ENCODE results near the gene CHST1. TPM values are rescaled to one million over a fixed set of nuclear protein-coding genes. Genes with fewer than 3 reads are reported as not detected.

CHST1 gene
- total and polyA plus RNA-seq, 2 donors (not counting 3 experiments of a cell fraction or from before 2014, with no cell fraction given): 12.6 to 40.5 TPM

- intact Hi-C loops (cut with micrococcal nuclease): no loop called here
- Histone ChIP-seq H3K4me1 (ENCODE audit: control insufficient read depth, extremely low read depth, insufficient read depth, low read length) (no peaks in the 10 kb centered on the region), H2AFZ (ENCODE audit: low read depth, low read length) (no peak overlapping the region), H3K4me3 (replicated peaks in 1 of 3; ENCODE audit: insufficient read depth in 1 of 3, low read depth in 1 of 3, low read length in 3 of 3) (no peak overlapping the region), H3K9ac (replicated peaks; ENCODE audit: extremely low read depth, insufficient read depth, low read length) (no peak overlapping the region), H3K9me1 (replicated peaks; ENCODE audit: control insufficient read depth, extremely low read depth, insufficient read depth, low read length) (no peaks in the 10 kb centered on the region), H4K20me1 (replicated peaks; ENCODE audit: control insufficient read depth, extremely low read depth, insufficient read depth, low read length) (no peaks in the 10 kb centered on the region), H3K36me3 (ENCODE audit: control insufficient read depth in 2 of 2, extremely low read depth in 1 of 2, insufficient read depth in 2 of 2, low read length in 2 of 2) (no peaks in the 10 kb centered on the region), H3K9me3 (replicated peaks; ENCODE audit: control insufficient read depth, insufficient read depth, low read length) (no peaks in the 10 kb centered on the region), H3K27ac (ENCODE audit: insufficient read depth, low read depth, low read length) (no peak overlapping the region), H3K27me3 (ENCODE audit: control insufficient read depth in 2 of 2, insufficient read depth in 2 of 2, low read length in 2 of 2) (peaks cover 0 to 10% of the 10 kb centered on the region in 2 experiments), H3K79me2 (ENCODE audit: control insufficient read depth, insufficient read depth, low read length) (no peaks in the 10 kb centered on the region), H3K4me2 (ENCODE audit: insufficient read depth, low read length) (no peak overlapping the region)
- no peak for TF ChIP-seq GATA2 (IDR thresholded peaks at IDR 0.05; ENCODE audit: insufficient read depth, insufficient read length, low read depth, low read length)
- dilution Hi-C loops (cut with MboI; ENCODE audit: extremely low pct_ligation_motif_present, low sequenced_read_pairs): no loop called here
- BruUV-seq (replicated peaks): no TSS peak
- DNase-seq (ENCODE audit: low read depth, low spot score): no peak
- ChIA-PET CTCF (no interaction called here), POLR2A (no interaction called here)
- no peak for FAIRE-seq
Observed at GRCh38 chr11:45605051-45605450, 60.4 kb downstream of the CHST1 start.

- ChIA-PET POLR2A (interaction anchor here (1.0 kb wide), 1 partner anchor 202 kb away, joined by 3 read pairs; no protein-coding TSS in a partner anchor), CTCF (interaction anchor here (0.7 to 0.8 kb wide), 2 partner anchors 23 to 167 kb away, joined by 3 read pairs; no protein-coding TSS in a partner anchor)
- intact Hi-C loops (cut with micrococcal nuclease): loop anchor here (1.0 kb wide), 1 partner anchor 14 kb away; no protein-coding TSS in a partner anchor
- no peaks in the 10 kb centered on the region for H3K9me1 ChIP-seq (replicated peaks; ENCODE audit: control insufficient read depth, extremely low read depth, insufficient read depth, low read length)
- H3K4me1 ChIP-seq (ENCODE audit: control insufficient read depth, extremely low read depth, insufficient read depth, low read length): no peaks in the 10 kb centered on the region
- TF ChIP-seq CTCF (IDR thresholded peaks at IDR 0.05; ENCODE audit: extremely low read depth in 1 of 2, insufficient read depth in 1 of 2, low read depth in 1 of 2, low read length in 2 of 2) (no peak), GATA2 (IDR thresholded peaks at IDR 0.05; ENCODE audit: insufficient read depth, insufficient read length, low read depth, low read length) (no peak)
- H2AFZ ChIP-seq (ENCODE audit: low read depth, low read length): no peak overlapping the region
- dilution Hi-C loops (cut with MboI; ENCODE audit: extremely low pct_ligation_motif_present, low sequenced_read_pairs): no loop called here
- H3K4me2 ChIP-seq (ENCODE audit: insufficient read depth, low read length): no peak overlapping the region
- H3K36me3 ChIP-seq (ENCODE audit: control insufficient read depth in 2 of 2, extremely low read depth in 1 of 2, insufficient read depth in 2 of 2, low read length in 2 of 2): no peaks in the 10 kb centered on the region
- H3K9me3 ChIP-seq (replicated peaks; ENCODE audit: control insufficient read depth, insufficient read depth, low read length): no peaks in the 10 kb centered on the region
- peaks cover 0 to 10% of the 10 kb centered on the region in 2 experiments for H3K27me3 ChIP-seq (ENCODE audit: control insufficient read depth in 2 of 2, insufficient read depth in 2 of 2, low read length in 2 of 2)
- FAIRE-seq (no peak), DNase-seq (ENCODE audit: low read depth, low spot score) (no peak)
- no TSS peak for BruUV-seq (replicated peaks)
- H3K9ac ChIP-seq (replicated peaks; ENCODE audit: extremely low read depth, insufficient read depth, low read length): no peak overlapping the region
- no peak overlapping the region for H3K4me3 ChIP-seq (replicated peaks in 1 of 3; ENCODE audit: insufficient read depth in 1 of 3, low read depth in 1 of 3, low read length in 3 of 3)
- no peaks in the 10 kb centered on the region for H3K79me2 ChIP-seq (ENCODE audit: control insufficient read depth, insufficient read depth, low read length)
- no peak overlapping the region for H3K27ac ChIP-seq (ENCODE audit: insufficient read depth, low read depth, low read length)
- no peaks in the 10 kb centered on the region for H4K20me1 ChIP-seq (replicated peaks; ENCODE audit: control insufficient read depth, extremely low read depth, insufficient read depth, low read length)
Observed at GRCh38 chr11:45603946-45604682, 61.3 kb downstream of the CHST1 start.

Measured in endothelial cell of umbilical vein (primary cell).